H9 (cell line): ENCODE results near the gene PLCL1. TPM values are rescaled to one million over a fixed set of nuclear protein-coding genes. Genes with fewer than 3 reads are reported as not detected.

ENCODE experiments used
- DNase-seq: peaks from one replicate; pipeline ENCODE4 v3.0.0-alpha.2; 2017
- H2AFZ ChIP-seq: one replicate; pipeline ENCODE4 v1.6.1; 2013; ENCODE audit warnings: mild to moderate bottlenecking, low read length, control low read depth, moderate library complexity
- H2AK5ac ChIP-seq: 2 replicates; pipeline ENCODE4 v1.6.1; 2013; ENCODE audit warnings: low read length, control low read depth, mixed read lengths; ENCODE audit not compliant: insufficient read length
- H2BK120ac ChIP-seq: one replicate; pipeline ENCODE4 v1.6.1; 2013; ENCODE audit warnings: low read depth, mild to moderate bottlenecking, low read length, control low read depth, inconsistent platforms; ENCODE audit not compliant: poor library complexity, severe bottlenecking
- H2BK12ac ChIP-seq: 2 replicates; pipeline ENCODE4 v1.6.1; 2013; ENCODE audit warnings: low read length, control low read depth, mixed read lengths, low read depth; ENCODE audit not compliant: insufficient read length
- H2BK15ac ChIP-seq: 2 replicates; pipeline ENCODE4 v1.6.1; 2013; ENCODE audit warnings: low read depth, low read length, control low read depth
- H2BK20ac ChIP-seq: one replicate; pipeline ENCODE4 v1.6.1; 2013; ENCODE audit warnings: low read depth, mild to moderate bottlenecking, low read length, control low read depth, inconsistent platforms; ENCODE audit not compliant: poor library complexity, severe bottlenecking
- H2BK5ac ChIP-seq: 2 replicates; pipeline ENCODE4 v1.6.1; 2013; ENCODE audit warnings: low read length, control low read depth, mixed read lengths; ENCODE audit not compliant: insufficient read length
- H3K14ac ChIP-seq: 2 replicates; pipeline ENCODE4 v1.6.1; 2013; ENCODE audit warnings: low read length, control low read depth; ENCODE audit not compliant: insufficient read depth
- H3K18ac ChIP-seq: 2 replicates; pipeline ENCODE4 v1.6.1; 2013; ENCODE audit warnings: low read depth, mild to moderate bottlenecking, mixed read lengths, low read length, control low read depth; ENCODE audit not compliant: insufficient read length
- H3K23ac ChIP-seq: 2 replicates; pipeline ENCODE4 v1.6.1; 2013; ENCODE audit warnings: low read length, control low read depth, mixed read lengths, low read depth; ENCODE audit not compliant: insufficient read length
- H3K23me2 ChIP-seq: 2 replicates; pipeline ENCODE4 v1.6.1; 2013; ENCODE audit warnings: low read depth, mild to moderate bottlenecking, mixed read lengths, low read length, control low read depth; ENCODE audit not compliant: insufficient read length, poor library complexity, severe bottlenecking
- H3K27ac ChIP-seq: 2 replicates; pipeline ENCODE4 v1.5.1; 2013; ENCODE audit warnings: low read length, control low read depth, mixed read lengths, low read depth; ENCODE audit not compliant: insufficient read length
- H3K27me3 ChIP-seq: 2 replicates; pipeline ENCODE4 v1.6.1; 2013; ENCODE audit warnings: low read length, control low read depth, inconsistent platforms; ENCODE audit not compliant: insufficient read depth
- H3K4ac ChIP-seq: 2 replicates; pipeline ENCODE4 v1.6.1; 2013; ENCODE audit warnings: low read depth, mild to moderate bottlenecking, control low read depth, inconsistent platforms, low read length, moderate library complexity
- H3K4me1 ChIP-seq: 2 replicates; pipeline ENCODE4 v1.6.1; 2013; ENCODE audit warnings: low read length, control low read depth, inconsistent platforms; ENCODE audit not compliant: insufficient read depth
- H3K4me2 ChIP-seq: 2 replicates; pipeline ENCODE4 v1.6.1; 2013; ENCODE audit warnings: low read length, control low read depth, mixed read lengths; ENCODE audit not compliant: insufficient read length, insufficient read depth
- H3K56ac ChIP-seq: 2 replicates; pipeline ENCODE4 v1.6.1; 2013; ENCODE audit warnings: low read depth, mild to moderate bottlenecking, mixed read lengths, low read length, control low read depth; ENCODE audit not compliant: insufficient read length
- H3K79me1 ChIP-seq: 2 replicates; pipeline ENCODE4 v1.6.1; 2013; ENCODE audit warnings: low read depth, mild to moderate bottlenecking, moderate library complexity, low read length, control low read depth, inconsistent platforms; ENCODE audit not compliant: insufficient read depth, poor library complexity, severe bottlenecking
- H3K79me2 ChIP-seq: 2 replicates; pipeline ENCODE4 v1.6.1; 2013; ENCODE audit warnings: low read length, control low read depth, inconsistent platforms; ENCODE audit not compliant: insufficient read depth
- H3K9ac ChIP-seq: 2 replicates; pipeline ENCODE4 v1.6.1; 2013; ENCODE audit warnings: low read length, control low read depth, mixed read lengths; ENCODE audit not compliant: insufficient read length; ENCODE audit errors: extremely low read depth
- H3K9me3 ChIP-seq: one replicate; pipeline ENCODE4 v1.6.1; 2013; ENCODE audit warnings: low read depth, low read length, inconsistent platforms; ENCODE audit not compliant: control insufficient read depth
- H3T11ph ChIP-seq: one replicate; pipeline ENCODE4 v1.6.1; 2013; ENCODE audit warnings: mild to moderate bottlenecking, low read length, control low read depth, inconsistent platforms
- H4K20me1 ChIP-seq: one replicate; pipeline ENCODE4 v1.6.1; 2013; ENCODE audit not compliant: control insufficient read depth, insufficient read length, insufficient read depth
- H4K5ac ChIP-seq: 2 replicates; pipeline ENCODE4 v1.6.1; 2013; ENCODE audit warnings: low read depth, mild to moderate bottlenecking, mixed read lengths, low read length, control low read depth; ENCODE audit not compliant: insufficient read length
- H4K8ac ChIP-seq: replicated peaks from 2 replicates; pipeline ENCODE4 v1.6.1; 2013; ENCODE audit warnings: low read length, control low read depth, mixed read lengths, low read depth; ENCODE audit not compliant: insufficient read length
- H4K91ac ChIP-seq: 2 replicates; pipeline ENCODE4 v1.6.1; 2013; ENCODE audit warnings: low read depth, mild to moderate bottlenecking, moderate library complexity, mixed read lengths, low read length, control low read depth; ENCODE audit not compliant: insufficient read length
- H3K27ac Mint-ChIP-seq, 3 experiments: 2 replicates in 2 of 3; 3 replicates in 1 of 3; pipeline ENCODE4 v1.8.0; 2020 to 2021; ENCODE audit warnings: mixed read lengths in 3 of 3, mild to moderate bottlenecking in 1 of 3, moderate library complexity in 1 of 3
- H3K27me3 Mint-ChIP-seq: 2 replicates; pipeline ENCODE4 v1.8.0; 2021; ENCODE audit warnings: low read depth, mild to moderate bottlenecking, moderate library complexity, mixed read lengths
- H3K36me3 Mint-ChIP-seq, 3 experiments: 2 replicates in 2 of 3; 3 replicates in 1 of 3; pipeline ENCODE4 v1.8.0; 2020 to 2021; ENCODE audit warnings: low read depth in 3 of 3, mixed read lengths in 3 of 3; ENCODE audit not compliant: insufficient read depth in 1 of 3
- H3K4me1 Mint-ChIP-seq, 2 experiments: 2 replicates each; pipeline ENCODE4 v1.8.0; 2020; ENCODE audit warnings: mixed read lengths in 2 of 2
- H3K4me3 Mint-ChIP-seq, 2 experiments: 2 replicates in 1 of 2; 3 replicates in 1 of 2; pipeline ENCODE4 v1.8.0; 2020 to 2021; ENCODE audit warnings: mild to moderate bottlenecking in 2 of 2, mixed read lengths in 2 of 2, moderate library complexity in 1 of 2
- H3K9me3 Mint-ChIP-seq, 2 experiments: 2 replicates in 1 of 2; 3 replicates in 1 of 2; pipeline ENCODE4 v1.8.0; 2020; ENCODE audit warnings: mild to moderate bottlenecking in 2 of 2, mixed read lengths in 2 of 2, moderate library complexity in 1 of 2
- CTCF ChIP-seq: fragments of 200-600 bp; sonication (generic); conservative IDR thresholded peaks from 3 replicates; pipeline ENCODE4 v1.8.0; 2021; ENCODE audit warnings: antibody characterized with exemption, mild to moderate bottlenecking
- WGBS: extraction: QIAGEN DNeasy Blood & Tissue Kit; methylation state at CpG from one replicate; pipeline ENCODE4 v1.1.7; 2013; ENCODE audit warnings: missing lambda C conversion rate, low lambda C conversion rate, mixed read lengths; ENCODE audit not compliant: insufficient read length; ENCODE audit errors: extremely low coverage; 5-methylcytosine and 5-hydroxymethylcytosine counted together
- total RNA-seq: library from RNA; stranded (reverse); gene quantifications from 2 replicates; pipeline ENCODE4 v1.2.1, GENCODE V29; 2021

PLCL1 gene
- total RNA-seq, 1 experiment from 2014 or later: 0.04 TPM

GRCh38 chr2:198143793-198144192 is 339.4 kb downstream of the PLCL1 start:
- no peak overlapping the region for H4K8ac ChIP-seq
- H3K23ac ChIP-seq: no peak overlapping the region
- H3K23me2 ChIP-seq: no peaks in the 10 kb centered on the region
- no peak overlapping the region for H3K4me2 ChIP-seq
- H3K4me3 Mint-ChIP-seq: no peak overlapping the region
- H3K9ac ChIP-seq: no peak overlapping the region
- H3K18ac ChIP-seq: no peak overlapping the region
- H2AK5ac ChIP-seq: no peak overlapping the region
- H3K36me3 Mint-ChIP-seq: no peaks in the 10 kb centered on the region
- H2BK15ac ChIP-seq: no peak overlapping the region
- H3K27ac Mint-ChIP-seq: no peak overlapping the region
- H3K9me3 Mint-ChIP-seq: no peaks in the 10 kb centered on the region
- H3K14ac ChIP-seq: no peak overlapping the region
- H2BK20ac ChIP-seq: no peak overlapping the region
- no peaks in the 10 kb centered on the region for H3K79me1 ChIP-seq
- H3T11ph ChIP-seq: no peak overlapping the region
- H4K5ac ChIP-seq: no peak overlapping the region
- WGBS: 100% methylated on average over 1 of the region's 1 CpG
- no peak overlapping the region for H2BK5ac ChIP-seq
- no peaks in the 10 kb centered on the region for H4K20me1 ChIP-seq
- no peak overlapping the region for H2AFZ ChIP-seq
- no peak overlapping the region for H3K56ac ChIP-seq
- no peak overlapping the region for H4K91ac ChIP-seq
- no peaks in the 10 kb centered on the region for H3K9me3 ChIP-seq
- no peak for TF ChIP-seq CTCF
- H3K27ac ChIP-seq: no peak overlapping the region
- no peak overlapping the region for H2BK120ac ChIP-seq
- H3K4ac ChIP-seq: no peak overlapping the region
- H3K27me3 Mint-ChIP-seq: no peaks in the 10 kb centered on the region; the same call in 1 of the 2 replicates
- H3K4me1 ChIP-seq: no peaks in the 10 kb centered on the region
- H3K4me1 Mint-ChIP-seq: no peaks in the 10 kb centered on the region
- H3K79me2 ChIP-seq: no peaks in the 10 kb centered on the region
- no peaks in the 10 kb centered on the region for H3K27me3 ChIP-seq
- DNase-seq: no peak
- H2BK12ac ChIP-seq: no peak overlapping the region
